Measurements from ENCODE around the gene SLC38A2. TPM values are rescaled to one million over a fixed set of nuclear protein-coding genes. Genes with fewer than 3 reads are reported as not detected.

SLC38A2 gene
- total and polyA plus RNA-seq, 4 donors = 75.0 to 258 (median 128) TPM

DNA sequence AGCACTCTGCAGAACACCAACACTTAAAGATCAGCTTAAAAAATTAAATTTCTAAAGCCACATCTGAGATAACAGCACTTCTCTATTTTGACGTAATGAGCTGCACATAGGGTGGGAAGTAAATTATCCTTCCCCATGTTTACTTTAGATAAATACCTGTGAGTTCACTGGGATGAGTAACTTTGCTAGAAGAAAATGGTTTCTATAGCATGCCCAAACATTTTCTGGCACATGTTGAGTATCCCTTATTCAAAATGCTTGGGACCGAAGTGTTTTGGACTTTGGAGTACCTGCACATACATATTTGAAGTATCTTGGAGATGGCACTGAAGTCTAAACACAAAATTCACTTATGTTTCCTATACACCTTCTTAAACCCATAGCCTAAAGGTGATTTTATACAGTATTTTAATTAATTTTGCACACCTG, 6.6 kb downstream of the SLC38A2 start:
- H3K4me1 ChIP-seq (ENCODE audit: control insufficient read depth in 5 of 5, insufficient read depth in 5 of 5, low read length in 5 of 5) = peaks cover 2 to 53% (median 18%) of the 10 kb centered on the region in 5 donors
- TF ChIP-seq, protein P1, sequence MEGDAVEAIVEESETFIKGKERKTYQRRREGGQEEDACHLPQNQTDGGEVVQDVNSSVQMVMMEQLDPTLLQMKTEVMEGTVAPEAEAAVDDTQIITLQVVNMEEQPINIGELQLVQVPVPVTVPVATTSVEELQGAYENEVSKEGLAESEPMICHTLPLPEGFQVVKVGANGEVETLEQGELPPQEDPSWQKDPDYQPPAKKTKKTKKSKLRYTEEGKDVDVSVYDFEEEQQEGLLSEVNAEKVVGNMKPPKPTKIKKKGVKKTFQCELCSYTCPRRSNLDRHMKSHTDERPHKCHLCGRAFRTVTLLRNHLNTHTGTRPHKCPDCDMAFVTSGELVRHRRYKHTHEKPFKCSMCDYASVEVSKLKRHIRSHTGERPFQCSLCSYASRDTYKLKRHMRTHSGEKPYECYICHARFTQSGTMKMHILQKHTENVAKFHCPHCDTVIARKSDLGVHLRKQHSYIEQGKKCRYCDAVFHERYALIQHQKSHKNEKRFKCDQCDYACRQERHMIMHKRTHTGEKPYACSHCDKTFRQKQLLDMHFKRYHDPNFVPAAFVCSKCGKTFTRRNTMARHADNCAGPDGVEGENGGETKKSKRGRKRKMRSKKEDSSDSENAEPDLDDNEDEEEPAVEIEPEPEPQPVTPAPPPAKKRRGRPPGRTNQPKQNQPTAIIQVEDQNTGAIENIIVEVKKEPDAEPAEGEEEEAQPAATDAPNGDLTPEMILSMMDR (IDR thresholded peaks at IDR 0.05; ENCODE audit: control extremely low read depth, extremely low read depth) = no peak

DNA sequence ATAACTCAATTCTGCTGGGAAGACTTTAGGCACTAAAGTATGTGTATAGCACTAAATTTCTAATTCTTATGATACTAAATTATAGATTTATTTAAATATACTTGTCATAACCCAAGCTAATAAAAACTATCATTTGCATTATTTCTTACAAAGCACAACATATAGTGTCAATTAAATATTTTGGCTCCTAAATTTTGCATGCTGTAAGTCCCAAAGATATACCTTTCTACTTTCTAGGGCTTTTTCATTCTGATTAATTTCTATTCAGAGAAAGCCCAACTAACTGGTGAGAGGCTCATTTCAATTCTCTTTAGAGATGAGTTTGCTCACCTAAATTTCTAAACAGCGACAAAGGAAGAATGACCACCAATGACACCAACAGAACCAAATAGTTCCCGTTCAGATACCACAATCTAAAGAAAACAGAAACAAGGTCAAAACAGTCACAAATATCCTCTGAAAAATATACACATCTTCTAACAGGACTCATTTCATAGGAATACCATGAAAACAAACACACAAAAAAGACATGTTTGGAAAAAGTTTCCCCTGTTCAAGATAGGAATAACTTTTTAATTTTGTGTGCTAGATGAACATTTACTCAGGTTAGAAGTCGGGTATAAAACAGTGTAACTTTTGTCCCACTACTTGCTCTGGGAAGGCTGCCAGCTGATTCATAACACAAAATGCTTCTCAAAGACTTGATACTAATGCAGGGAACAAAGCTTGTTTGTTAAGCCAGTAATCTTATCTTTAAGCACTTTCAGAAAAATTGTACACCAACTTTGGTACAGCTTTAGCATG, 7.6 kb downstream of the SLC38A2 start:
- Histone ChIP-seq H3K4me1 (ENCODE audit: control insufficient read depth in 5 of 5, insufficient read depth in 5 of 5, low read length in 5 of 5) (peaks cover 2 to 46% (median 17%) of the 10 kb centered on the region in 5 donors), H3K9ac (ENCODE audit: insufficient read depth in 1 of 2, low read length in 2 of 2) (no peak overlapping the region), H3K9me3 (ENCODE audit: control insufficient read depth in 4 of 4, insufficient read depth in 3 of 4, low read length in 3 of 4) (no peaks in the 10 kb centered on the region), H3K4me3 (no peak overlapping the region), H3K36me3 (ENCODE audit: control insufficient read depth in 4 of 4, insufficient read depth in 4 of 4, low read length in 4 of 4) (peaks cover 16 to 83% (median 66%) of the 10 kb centered on the region in 4 donors), H3K27me3 (ENCODE audit: control insufficient read depth in 3 of 3, insufficient read depth in 3 of 3, low read length in 2 of 3) (no peaks in the 10 kb centered on the region), H3K27ac (ENCODE audit: low read depth in 1 of 2, low read length in 1 of 2) (peak overlapping the region in 1 of 2 donors; percentile 70)
- DNase-seq (peak; percentile 64 to 83 (median 72)), ATAC-seq (ENCODE audit: insufficient read depth, low FRiP score) (no peak)
- TF ChIP-seq, protein P1 (IDR thresholded peaks at IDR 0.05; ENCODE audit: control extremely low read depth, extremely low read depth) = no peak
- 51 to 70% methylated on average over 3 of the region's 3 CpGs for WGBS, 2 donors

More for the DNA sequence above, 6.6 kb downstream of the SLC38A2 start:
- Histone ChIP-seq H3K27me3 (ENCODE audit: control insufficient read depth in 3 of 3, insufficient read depth in 3 of 3, low read length in 2 of 3) (no peaks in the 10 kb centered on the region), H3K27ac (ENCODE audit: low read depth in 1 of 2, low read length in 1 of 2) (peak overlapping the region in 1 of 2 donors; percentile 60), H3K36me3 (ENCODE audit: control insufficient read depth in 4 of 4, insufficient read depth in 4 of 4, low read length in 4 of 4) (peaks cover 16 to 85% (median 64%) of the 10 kb centered on the region in 4 donors), H3K9me3 (ENCODE audit: control insufficient read depth in 4 of 4, insufficient read depth in 3 of 4, low read length in 3 of 4) (no peaks in the 10 kb centered on the region), H3K4me3 (no peak overlapping the region), H3K9ac (ENCODE audit: insufficient read depth in 1 of 2, low read length in 2 of 2) (peak overlapping the region in 1 of 2 donors; percentile 26)
- DNase-seq (no peak), ATAC-seq (ENCODE audit: insufficient read depth, low FRiP score) (no peak)
- 52 to 57% methylated on average over 2 of the region's 2 CpGs for WGBS, 2 donors

DNA sequence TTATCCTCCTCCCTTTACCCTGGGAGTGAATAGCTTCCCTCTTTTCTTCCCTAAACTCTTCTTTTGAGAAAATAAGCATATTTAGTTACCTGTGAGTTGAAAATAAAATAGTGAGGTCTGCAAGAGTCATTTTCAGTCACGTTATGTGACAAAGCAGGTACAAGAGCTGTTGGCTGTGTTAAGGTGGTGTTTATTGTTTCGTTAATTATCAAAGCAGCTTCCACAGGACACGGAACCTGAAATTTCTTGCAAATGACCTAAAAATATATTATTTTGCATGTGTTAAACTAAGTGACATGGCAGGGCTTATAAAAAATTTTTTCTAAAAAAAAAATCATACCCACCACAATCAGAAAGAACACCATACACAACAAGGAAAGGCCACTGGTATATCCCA, 8.3 kb downstream of the SLC38A2 start:
- no peaks in the 10 kb centered on the region for H3K9me3 ChIP-seq (ENCODE audit: control insufficient read depth in 4 of 4, insufficient read depth in 3 of 4, low read length in 3 of 4)
- H3K36me3 ChIP-seq (ENCODE audit: control insufficient read depth in 4 of 4, insufficient read depth in 4 of 4, low read length in 4 of 4) = peaks cover 18 to 82% (median 66%) of the 10 kb centered on the region in 4 donors
- TF ChIP-seq, protein P1 (IDR thresholded peaks at IDR 0.05; ENCODE audit: control extremely low read depth, extremely low read depth) = no peak
- 84 to 91% methylated on average over 3 of the region's 3 CpGs for WGBS, 2 donors
- H3K27me3 ChIP-seq (ENCODE audit: control insufficient read depth in 3 of 3, insufficient read depth in 3 of 3, low read length in 2 of 3) = no peaks in the 10 kb centered on the region
- ATAC-seq (ENCODE audit: insufficient read depth, low FRiP score) (no peak), DNase-seq (no peak)
- no peak overlapping the region for H3K4me3 ChIP-seq
- H3K4me1 ChIP-seq (ENCODE audit: control insufficient read depth in 5 of 5, insufficient read depth in 5 of 5, low read length in 5 of 5) = peaks cover 2 to 39% (median 13%) of the 10 kb centered on the region in 5 donors
- H3K9ac ChIP-seq (ENCODE audit: insufficient read depth in 1 of 2, low read length in 2 of 2) = no peak overlapping the region
- no peak overlapping the region for H3K27ac ChIP-seq (ENCODE audit: low read depth in 1 of 2, low read length in 1 of 2)

Data from lung (tissue), 12 donors.